BLaER1 treated with 17β-estradiol and CSF1 and Interleukin-3, amounts not matched to agents 10 nM and 100 nM (cell line): ENCODE measurements around the gene ADAM11.
"Not testable (repeated sequence)": the region's sequence is repeated elsewhere in the genome, so short reads cannot be mapped to it uniquely, and the experiment has no call there.

ENCODE experiments used
- H3K27ac ChIP-seq, 11 experiments: shearing (Covaris generic); formaldehyde crosslinking; 2 replicates each; pipeline ENCODE4 v1.8.1; 2022
- H3K27me3 ChIP-seq, 11 experiments: shearing (Covaris generic); formaldehyde crosslinking; 2 replicates each; pipeline ENCODE4 v1.8.1; 2022
- H3K36me3 ChIP-seq, 11 experiments: shearing (Covaris generic); formaldehyde crosslinking; 2 replicates each; pipeline ENCODE4 v1.8.1; 2022
- H3K4me1 ChIP-seq, 10 experiments: shearing (Covaris generic); formaldehyde crosslinking; 2 replicates each; pipeline ENCODE4 v1.8.1; 2022
- H3K4me2 ChIP-seq, 11 experiments: shearing (Covaris generic); formaldehyde crosslinking; 2 replicates each; pipeline ENCODE4 v1.8.1; 2022
- H3K4me3 ChIP-seq, 10 experiments: shearing (Covaris generic); formaldehyde crosslinking; 2 replicates each; pipeline ENCODE4 v1.8.1; 2022
- H3K9ac ChIP-seq, 11 experiments: shearing (Covaris generic); formaldehyde crosslinking; 2 replicates each; pipeline ENCODE4 v1.8.1; 2022
- H3K9me3 ChIP-seq, 11 experiments: shearing (Covaris generic); formaldehyde crosslinking; replicated peaks in 1 of 11; 2 replicates each; pipeline ENCODE4 v1.8.1; 2022
- H4K20me1 ChIP-seq, 11 experiments: shearing (Covaris generic); formaldehyde crosslinking; 2 replicates each; pipeline ENCODE4 v1.8.1; 2022
- Cebpa-rat ChIP-seq, 11 experiments: shearing (Covaris generic); IDR thresholded peaks; 2 replicates each; pipeline ENCODE4 v1.8.1; 2022

Gene ADAM11, protein sequence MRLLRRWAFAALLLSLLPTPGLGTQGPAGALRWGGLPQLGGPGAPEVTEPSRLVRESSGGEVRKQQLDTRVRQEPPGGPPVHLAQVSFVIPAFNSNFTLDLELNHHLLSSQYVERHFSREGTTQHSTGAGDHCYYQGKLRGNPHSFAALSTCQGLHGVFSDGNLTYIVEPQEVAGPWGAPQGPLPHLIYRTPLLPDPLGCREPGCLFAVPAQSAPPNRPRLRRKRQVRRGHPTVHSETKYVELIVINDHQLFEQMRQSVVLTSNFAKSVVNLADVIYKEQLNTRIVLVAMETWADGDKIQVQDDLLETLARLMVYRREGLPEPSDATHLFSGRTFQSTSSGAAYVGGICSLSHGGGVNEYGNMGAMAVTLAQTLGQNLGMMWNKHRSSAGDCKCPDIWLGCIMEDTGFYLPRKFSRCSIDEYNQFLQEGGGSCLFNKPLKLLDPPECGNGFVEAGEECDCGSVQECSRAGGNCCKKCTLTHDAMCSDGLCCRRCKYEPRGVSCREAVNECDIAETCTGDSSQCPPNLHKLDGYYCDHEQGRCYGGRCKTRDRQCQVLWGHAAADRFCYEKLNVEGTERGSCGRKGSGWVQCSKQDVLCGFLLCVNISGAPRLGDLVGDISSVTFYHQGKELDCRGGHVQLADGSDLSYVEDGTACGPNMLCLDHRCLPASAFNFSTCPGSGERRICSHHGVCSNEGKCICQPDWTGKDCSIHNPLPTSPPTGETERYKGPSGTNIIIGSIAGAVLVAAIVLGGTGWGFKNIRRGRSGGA

GRCh38 chr17:44758414-44759085 is at the start of gene ADAM11:
Gene ADAM11, plus strand, starts transcription at chr17:44758988. Its CDS starts 212 bp downstream, at chr17:44759200.
- Histone ChIP-seq H3K27me3 (peaks cover 33 to 43% (median 38%) of the 10 kb centered on the region in 11 experiments), H3K27ac (no peak within 1 kb of the TSS), H3K36me3 (no peaks in the 10 kb centered on the region), H3K4me2 (peak within 1 kb of the TSS; percentile 89 to 98 (median 96)), H4K20me1 (peaks cover 0 to 35% (median 0%) of the 10 kb centered on the region in 11 experiments; a peak in 8 of 22 replicates), H3K9ac (peak within 1 kb of the TSS in 10 of 11 experiments; percentile 18 to 69 (median 58); a peak in 14 of 22 replicates), H3K9me3 (no peaks in the 10 kb centered on the region), H3K4me3 (peak within 1 kb of the TSS; percentile 43 to 69 (median 58)), H3K4me1 (peaks cover 5 to 22% (median 10%) of the 10 kb centered on the region in 10 experiments; a peak in 17 of 20 replicates)
- TF ChIP-seq Cebpa-rat (IDR thresholded peaks at IDR 0.05) = no peak

GRCh38 chr17:44719444-44719843 is 39.3 kb upstream of the ADAM11 start:
- Histone ChIP-seq H3K4me1 (no peaks in the 10 kb centered on the region), H3K4me2 (no peak overlapping the region), H3K27me3 (no peaks in the 10 kb centered on the region), H3K4me3 (no peak overlapping the region), H3K9ac (no peak overlapping the region), H3K27ac (no peak overlapping the region), H3K9me3 (peaks cover 0 to 6% (median 0%) of the 10 kb centered on the region in 11 experiments; a peak in 1 of 22 replicates), H4K20me1 (no peaks in the 10 kb centered on the region; a peak in 2 of 22 replicates), H3K36me3 (peaks cover 37 to 99% (median 86%) of the 10 kb centered on the region in 11 experiments)
- TF ChIP-seq Cebpa-rat (IDR thresholded peaks at IDR 0.05) = no peak

DNA sequence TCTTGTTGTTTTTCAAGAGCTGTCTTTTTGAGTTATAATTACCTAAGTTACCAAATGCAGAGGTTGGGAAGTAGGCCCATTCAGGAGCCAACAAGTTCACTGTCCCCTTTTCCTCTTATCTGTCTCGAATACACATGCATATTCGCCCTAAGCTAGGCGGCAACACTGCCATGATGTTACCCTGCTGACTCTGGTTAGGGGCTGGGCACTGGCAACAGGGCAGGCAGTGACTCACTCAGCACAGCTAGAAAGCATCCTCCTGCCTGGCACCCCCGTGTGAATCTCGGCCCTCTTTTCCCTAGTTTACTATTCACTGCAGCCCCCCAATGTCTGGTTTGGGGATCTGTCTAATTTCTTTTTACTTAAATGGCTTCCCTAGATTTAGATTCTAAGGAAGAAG is 36.5 kb upstream of the ADAM11 start:
- Histone ChIP-seq H3K9me3 (peaks cover 0 to 6% (median 0%) of the 10 kb centered on the region in 11 experiments; a peak in 1 of 22 replicates), H3K27me3 (no peaks in the 10 kb centered on the region), H3K36me3 (peaks cover 45 to 100% (median 97%) of the 10 kb centered on the region in 11 experiments), H3K4me1 (no peaks in the 10 kb centered on the region), H3K9ac (no peak overlapping the region), H3K4me2 (no peak overlapping the region), H4K20me1 (no peaks in the 10 kb centered on the region; a peak in 1 of 22 replicates), H3K4me3 (no peak overlapping the region), H3K27ac (no peak overlapping the region)
- no peak for TF ChIP-seq Cebpa-rat (IDR thresholded peaks at IDR 0.05)

DNA sequence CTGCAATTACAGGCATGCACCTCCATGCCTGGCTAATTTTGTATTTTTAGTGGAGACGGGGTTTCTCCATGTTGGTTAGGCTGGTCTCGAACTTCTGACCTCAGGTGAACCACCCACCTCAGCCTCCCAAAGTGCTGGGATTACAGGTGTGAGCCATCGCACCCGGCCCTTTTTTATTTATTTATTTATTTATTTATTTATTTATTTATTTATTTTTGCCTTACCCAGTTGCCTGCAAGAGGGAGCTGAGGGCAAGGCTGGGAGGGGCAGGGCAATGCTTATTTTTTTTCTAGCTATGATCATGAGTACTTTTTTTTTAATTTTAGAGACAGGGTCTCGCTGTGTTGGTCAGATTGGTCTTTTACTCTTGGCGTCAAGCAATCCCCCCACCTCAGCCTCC is 32.7 kb upstream of the ADAM11 start:
- H4K20me1 ChIP-seq, H3K27me3 ChIP-seq, H3K4me3 ChIP-seq, H3K9ac ChIP-seq, H3K4me1 ChIP-seq, H3K9me3 ChIP-seq, H3K27ac ChIP-seq, H3K4me2 ChIP-seq: not testable (repeated sequence)
- peaks cover 53 to 100% (median 97%) of the 10 kb centered on the region in 11 experiments for H3K36me3 ChIP-seq

DNA sequence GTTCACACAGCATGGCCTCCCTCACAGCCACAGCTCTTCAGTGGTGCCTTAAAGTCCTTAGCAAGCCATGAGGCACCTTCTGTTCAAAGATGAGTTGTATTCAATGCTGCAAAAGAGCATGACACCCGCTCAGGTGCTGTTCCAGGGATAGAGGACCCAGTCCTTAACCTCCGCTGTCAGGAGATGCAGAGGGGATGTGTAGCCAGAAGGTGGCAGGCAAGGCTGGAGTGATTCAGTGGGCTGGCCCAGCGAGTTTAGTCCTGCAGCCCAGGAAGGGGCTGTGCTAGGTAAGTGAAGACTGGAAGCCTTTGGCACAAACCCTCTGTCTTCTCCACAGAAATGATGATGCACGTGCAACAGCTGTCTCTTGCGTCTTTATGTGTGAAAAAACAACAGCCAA is 25.0 kb upstream of the ADAM11 start:
- Histone ChIP-seq H3K4me1 (peaks cover 0 to 10% (median 5%) of the 10 kb centered on the region in 10 experiments; a peak in 9 of 20 replicates), H3K4me2 (no peak overlapping the region), H3K27ac (no peak overlapping the region), H3K36me3 (peaks cover 29 to 99% (median 84%) of the 10 kb centered on the region in 11 experiments), H3K27me3 (no peaks in the 10 kb centered on the region), H4K20me1 (peaks cover 0 to 13% (median 0%) of the 10 kb centered on the region in 11 experiments; a peak in 4 of 22 replicates), H3K9me3 (no peaks in the 10 kb centered on the region), H3K9ac (no peak overlapping the region), H3K4me3 (no peak overlapping the region)
- TF ChIP-seq Cebpa-rat (IDR thresholded peaks at IDR 0.05) = no peak

DNA sequence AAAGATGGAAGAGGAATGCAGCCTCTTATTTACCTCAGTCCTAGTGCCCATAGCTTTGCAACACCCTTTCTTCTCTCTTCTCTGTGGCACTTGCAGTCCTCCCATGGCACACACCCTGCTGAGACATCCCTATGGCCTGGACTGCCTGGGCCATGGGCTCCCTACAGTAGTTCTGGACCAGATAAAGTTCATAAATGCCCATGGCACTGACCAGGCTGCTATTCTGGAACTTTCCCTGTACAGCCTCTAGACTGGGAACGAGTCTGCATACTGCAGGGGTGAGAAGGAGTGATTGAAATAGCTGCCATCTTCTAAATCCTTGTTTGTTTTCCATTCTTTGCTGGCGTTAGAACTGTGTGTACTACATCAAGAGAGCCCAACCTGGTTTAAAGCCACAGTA is 24.5 kb upstream of the ADAM11 start:
- H4K20me1 ChIP-seq = peaks cover 0 to 11% (median 0%) of the 10 kb centered on the region in 11 experiments; a peak in 4 of 22 replicates
- peaks cover 0 to 10% (median 5%) of the 10 kb centered on the region in 10 experiments; a peak in 9 of 20 replicates for H3K4me1 ChIP-seq

GRCh38 chr17:44736551-44737240 is 22.1 kb upstream of the ADAM11 start:
- no peak for TF ChIP-seq Cebpa-rat (IDR thresholded peaks at IDR 0.05)
- peaks cover 20 to 99% (median 70%) of the 10 kb centered on the region in 11 experiments; a peak in 21 of 22 replicates for H3K36me3 ChIP-seq

More for the DNA sequence above, 24.5 kb upstream of the ADAM11 start:
- TF ChIP-seq Cebpa-rat (IDR thresholded peaks at IDR 0.05) = no peak
- Histone ChIP-seq H3K4me2 (no peak overlapping the region), H3K9me3 (no peaks in the 10 kb centered on the region), H3K27me3 (no peaks in the 10 kb centered on the region), H3K27ac (no peak overlapping the region), H3K9ac (no peak overlapping the region), H3K36me3 (peaks cover 30 to 99% (median 81%) of the 10 kb centered on the region in 11 experiments), H3K4me3 (no peak overlapping the region)

More at GRCh38 chr17:44736551-44737240, 22.1 kb upstream of the ADAM11 start:
- H3K27me3 ChIP-seq = no peaks in the 10 kb centered on the region
- no peak overlapping the region for H3K4me3 ChIP-seq
- H3K9me3 ChIP-seq = no peaks in the 10 kb centered on the region
- peak overlapping the region in 1 of 11 experiments; percentile 4; a peak in 1 of 22 replicates for H3K9ac ChIP-seq
- H3K4me2 ChIP-seq = no peak overlapping the region
- peaks cover 0 to 10% (median 5%) of the 10 kb centered on the region in 10 experiments; a peak in 9 of 20 replicates for H3K4me1 ChIP-seq
- no peak overlapping the region for H3K27ac ChIP-seq
- H4K20me1 ChIP-seq = peaks cover 0 to 8% (median 0%) of the 10 kb centered on the region in 11 experiments; a peak in 3 of 22 replicates
